ENCODE results near the gene UFC1. TPM values are rescaled to one million over a fixed set of nuclear protein-coding genes. Genes with fewer than 3 reads are reported as not detected.
"Not testable (repeated sequence)": the region's sequence is repeated elsewhere in the genome, so short reads cannot be mapped to it uniquely, and the experiment has no call there.

The UFC1 gene
- polyA plus RNA-seq, 1 experiment, result 89.4 TPM

- ChIA-PET POLR2A (no interaction called here), CTCF (interaction anchor here (2.0 kb wide), 1 partner anchor 17 kb away, joined by 7 read pairs; no protein-coding TSS in a partner anchor)
- no peak for TF ChIP-seq CTCF (IDR thresholded peaks at IDR 0.05; ENCODE audit: insufficient read depth, low read depth, low read length)
- no peak overlapping the region for H3K4me3 ChIP-seq (ENCODE audit: low read depth, low read length)
- no peak for DNase-seq (ENCODE audit: low read depth)
- H3K27me3 ChIP-seq (ENCODE audit: control insufficient read depth, insufficient read depth, low read length), result no peaks in the 10 kb centered on the region
- no peaks in the 10 kb centered on the region for H3K36me3 ChIP-seq (ENCODE audit: control insufficient read depth, insufficient read depth, low read length)
These were observed 39.2 kb upstream of the UFC1 start for GRCh38 chr1:161114556-161114955.

- ChIA-PET POLR2A (no interaction called here), CTCF (interaction anchor here (2.0 kb wide), 1 partner anchor 18 kb away, joined by 7 read pairs; no protein-coding TSS in a partner anchor)
- Histone ChIP-seq H3K4me3 (ENCODE audit: low read depth, low read length) (no peak overlapping the region), H3K36me3 (ENCODE audit: control insufficient read depth, insufficient read depth, low read length) (no peaks in the 10 kb centered on the region; the same call in 1 of the 2 replicates), H3K27me3 (ENCODE audit: control insufficient read depth, insufficient read depth, low read length) (no peaks in the 10 kb centered on the region)
- no peak for DNase-seq (ENCODE audit: low read depth)
- no peak for TF ChIP-seq CTCF (IDR thresholded peaks at IDR 0.05; ENCODE audit: insufficient read depth, low read depth, low read length)
These were observed 38.6 kb upstream of the UFC1 start for GRCh38 chr1:161115132-161115711.

- H3K4me3 ChIP-seq (ENCODE audit: low read depth, low read length); POLR2A ChIA-PET; H3K27me3 ChIP-seq (ENCODE audit: control insufficient read depth, insufficient read depth, low read length); H3K36me3 ChIP-seq (ENCODE audit: control insufficient read depth, insufficient read depth, low read length); DNase-seq (ENCODE audit: low read depth): not testable (repeated sequence)
- CTCF ChIA-PET, result interaction anchor here (2.5 kb wide), 1 partner anchor 19 kb away, joined by 9 read pairs; the partner anchor contains the start of gene KLHDC9
These were observed 37.8 kb upstream of the UFC1 start for GRCh38 chr1:161115961-161116360.

GRCh38 chr1:161117759-161118581, 35.8 kb upstream of the UFC1 start, which contains the start of the genes NIT1 and PFDN2:
TSS of gene NIT1 (plus strand) at chr1:161118105. CDS start at chr1:161118177, 72 bp downstream.
TSS of gene PFDN2 (minus strand) at chr1:161118037. CDS start at chr1:161118026, 11 bp downstream.
- Histone ChIP-seq H3K36me3 (ENCODE audit: control insufficient read depth, insufficient read depth, low read length) (peaks cover 16% of the 10 kb centered on the region), H3K27me3 (ENCODE audit: control insufficient read depth, insufficient read depth, low read length) (no peaks in the 10 kb centered on the region), H3K4me3 (ENCODE audit: low read depth, low read length) (peak within 1 kb of the TSS; percentile 65)
- TF ChIP-seq CTCF (IDR thresholded peaks at IDR 0.05; ENCODE audit: insufficient read depth, low read depth, low read length), result no peak
- DNase-seq (ENCODE audit: low read depth), result no peak
- POLR2A ChIA-PET, result interaction anchor here (0.6 to 1.0 kb wide), 2 partner anchors 15 to 79 kb away, joined by 6 read pairs; no protein-coding TSS in a partner anchor
- CTCF ChIA-PET, result interaction anchor here (0.6 to 2.5 kb wide), 6 partner anchors 9 to 790 kb away, joined by 3 to 9 read pairs (median 4); partner anchors contain the start of gene KLHDC9

GRCh38 chr1:161119092-161119903, 34.5 kb upstream of the UFC1 start:
- CTCF ChIA-PET, result interaction anchor here (0.9 to 1.0 kb wide), 3 partner anchors 9 to 22 kb away, joined by 3 read pairs; partner anchors contain the start of gene DEDD
- POLR2A ChIA-PET, result no interaction called here

More at GRCh38 chr1:161119092-161119903, 34.5 kb upstream of the UFC1 start:
- DNase-seq (ENCODE audit: low read depth), result no peak
- Histone ChIP-seq H3K27me3 (ENCODE audit: control insufficient read depth, insufficient read depth, low read length) (no peaks in the 10 kb centered on the region), H3K36me3 (ENCODE audit: control insufficient read depth, insufficient read depth, low read length) (peaks cover 21% of the 10 kb centered on the region), H3K4me3 (ENCODE audit: low read depth, low read length) (peak overlapping the region; percentile 65)
- TF ChIP-seq CTCF (IDR thresholded peaks at IDR 0.05; ENCODE audit: insufficient read depth, low read depth, low read length), result peak; percentile 48

Measured in BJ (cell line).